CD14-positive monocyte (primary cell): ENCODE measurements around the gene HSPA1B. TPM values are rescaled to one million over a fixed set of nuclear protein-coding genes. Genes with fewer than 3 reads are reported as not detected.

ENCODE experiments used
- DNase-seq, 3 donors: peaks; one replicate each; pipeline ENCODE4 v3.0.0-alpha.2; 2011 to 2022
- H2AFZ ChIP-seq: 2 replicates; pipeline ENCODE4 v1.6.0; 2012; ENCODE audit warnings: mild to moderate bottlenecking, low read depth, low read length, inconsistent platforms; ENCODE audit not compliant: insufficient read depth, poor library complexity, severe bottlenecking
- H3K27ac ChIP-seq, 2 donors: 1 replicate in 1 of 2; 2 replicates in 1 of 2; pipeline ENCODE4 v1.5.1; 2012 to 2013; ENCODE audit warnings: low read length in 2 of 2, control low read depth in 1 of 2, inconsistent platforms in 1 of 2, low read depth in 1 of 2, mild to moderate bottlenecking in 1 of 2
- H3K27me3 ChIP-seq, 2 donors: one replicate each; pipeline versions ENCODE4 v1.6.0 to v1.6.1; 2011 to 2013; ENCODE audit warnings: low read length in 2 of 2; ENCODE audit not compliant: control insufficient read depth in 2 of 2, insufficient read depth in 2 of 2
- H3K36me3 ChIP-seq, 2 donors: replicated peaks in 1 of 2; 1 replicate in 1 of 2; 2 replicates in 1 of 2; pipeline versions ENCODE4 v1.5.1 to v1.6.1; 2012 to 2013; ENCODE audit warnings: low read length in 2 of 2, control low read depth in 1 of 2, inconsistent platforms in 1 of 2, mild to moderate bottlenecking in 1 of 2; ENCODE audit not compliant: insufficient read depth in 2 of 2, control insufficient read depth in 1 of 2
- H3K4me1 ChIP-seq, 2 donors: 1 replicate in 1 of 2; 2 replicates in 1 of 2; pipeline versions ENCODE4 v1.5.1 to v1.6.1; 2012 to 2013; ENCODE audit warnings: low read length in 2 of 2, control low read depth in 1 of 2, inconsistent platforms in 1 of 2, mild to moderate bottlenecking in 1 of 2, moderate library complexity in 1 of 2; ENCODE audit not compliant: insufficient read depth in 2 of 2, control insufficient read depth in 1 of 2
- H3K4me2 ChIP-seq: replicated peaks from 2 replicates; pipeline ENCODE3; 2012; ENCODE audit warnings: low read length, moderate library complexity, mild to moderate bottlenecking; ENCODE audit not compliant: poor library complexity, severe bottlenecking; ENCODE audit errors: extremely low read depth
- H3K4me3 ChIP-seq, 3 experiments: fragments of 200-600 bp in 1 of 3; sonication (generic) in 1 of 3; replicated peaks in 1 of 3; 1 replicate in 2 of 3; 2 replicates in 1 of 3; pipeline ENCODE4 v1.5.1; 2011 to 2013; ENCODE audit warnings: low read length in 3 of 3, mild to moderate bottlenecking in 3 of 3, control low read depth in 2 of 3, low read depth in 2 of 3, inconsistent platforms in 1 of 3, moderate library complexity in 1 of 3
- H3K79me2 ChIP-seq: 2 replicates; pipeline ENCODE4 v1.6.0; 2012; ENCODE audit warnings: mild to moderate bottlenecking, control low read depth, inconsistent platforms, low read length, moderate library complexity; ENCODE audit not compliant: insufficient read depth
- H3K9ac ChIP-seq: 2 replicates; pipeline ENCODE4 v1.6.0; 2017; ENCODE audit warnings: low read length, mild to moderate bottlenecking; ENCODE audit not compliant: insufficient read depth, poor library complexity, severe bottlenecking
- H3K9me3 ChIP-seq, 2 donors: replicated peaks in 1 of 2; 1 replicate in 1 of 2; 2 replicates in 1 of 2; pipeline versions ENCODE4 v1.5.1 to v1.6.1; 2012 to 2013; ENCODE audit warnings: low read length in 2 of 2, control low read depth in 1 of 2; ENCODE audit not compliant: control insufficient read depth in 1 of 2, insufficient read depth in 1 of 2
- H4K20me1 ChIP-seq: 2 replicates; pipeline ENCODE4 v1.6.0; 2012; ENCODE audit warnings: mild to moderate bottlenecking, low read length, control low read depth, moderate library complexity; ENCODE audit not compliant: insufficient read depth
- H3K27ac Mint-ChIP-seq, 7 donors: one replicate each; pipeline ENCODE4 v1.8.0; 2020; ENCODE audit warnings: mild to moderate bottlenecking in 7 of 7, mixed read lengths in 7 of 7, moderate library complexity in 6 of 7, inconsistent platforms in 2 of 7
- H3K27me3 Mint-ChIP-seq, 3 donors: one replicate each; pipeline ENCODE4 v1.8.0; 2021 to 2022; ENCODE audit warnings: low read depth in 3 of 3, mild to moderate bottlenecking in 3 of 3, mixed read lengths in 3 of 3, moderate library complexity in 3 of 3, inconsistent platforms in 1 of 3
- H3K36me3 Mint-ChIP-seq, 2 donors: one replicate each; pipeline ENCODE4 v1.8.0; 2020; ENCODE audit warnings: mixed read lengths in 2 of 2, inconsistent platforms in 1 of 2, mild to moderate bottlenecking in 1 of 2
- H3K4me1 Mint-ChIP-seq: one replicate; pipeline ENCODE4 v1.8.0; 2020; ENCODE audit warnings: mild to moderate bottlenecking, mixed read lengths
- H3K4me3 Mint-ChIP-seq, 2 donors: one replicate each; pipeline ENCODE4 v1.8.0; 2020; ENCODE audit warnings: mild to moderate bottlenecking in 2 of 2, mixed read lengths in 2 of 2, moderate library complexity in 1 of 2
- H3K9me3 Mint-ChIP-seq, 7 donors: one replicate each; pipeline ENCODE4 v1.8.0; 2020 to 2022; ENCODE audit warnings: mixed read lengths in 7 of 7, mild to moderate bottlenecking in 6 of 7, moderate library complexity in 6 of 7, inconsistent platforms in 2 of 7
- WGBS: methylation state at CpG from one replicate; pipeline ENCODE4 v1.1.5; 2013; ENCODE audit warnings: missing lambda C conversion rate; ENCODE audit not compliant: insufficient coverage; 5-methylcytosine and 5-hydroxymethylcytosine counted together
- intact Hi-C, 2 donors: fragments of 100-400 bp; cut with micrococcal nuclease; formaldehyde crosslinking; loops; one replicate each; pipeline versions ENCODE4 v1.15.0 to v1.15.1; 2023
- polyA plus RNA-seq, 3 donors: library from polyadenylated mRNA; depleted of rRNA in 1 of 3; unstranded in 2 of 3; stranded (reverse) in 1 of 3; fragments of 300-500 nt in 2 of 3; fragments of >200 nt in 1 of 3; fragmentation: Illumina TruSeq in 2 of 3; gene quantifications; 1 replicate in 2 of 3; 2 replicates in 1 of 3; pipeline ENCODE4 v1.2.3, GENCODE V29; 2012 to 2021
- TF ChIP-seq, protein P1 (sequence below): fragments of 200-600 bp; IDR thresholded peaks from one replicate; pipeline ENCODE4 v1.8.0; 2022; ENCODE audit warnings: antibody characterized with exemption, mild to moderate bottlenecking

HSPA1B gene
- polyA plus RNA-seq, 3 donors: 3.4 to 81.4 (median 4.8) TPM

- Mint-ChIP-seq H3K27ac (peak overlapping the region in 1 of 7 donors; percentile 27), H3K4me1 (no peaks in the 10 kb centered on the region), H3K36me3 (peaks cover 6 to 11% of the 10 kb centered on the region in 2 donors), H3K27me3 (peaks cover 5 to 10% (median 10%) of the 10 kb centered on the region in 3 donors), H3K9me3 (no peaks in the 10 kb centered on the region), H3K4me3 (no peak overlapping the region)
- 25% methylated on average over 2 of the region's 5 CpGs for WGBS
- intact Hi-C loops: no loop called here
- no peaks in the 10 kb centered on the region for H4K20me1 ChIP-seq
- no peak for DNase-seq
- peak overlapping the region; percentile 36 for H2AFZ ChIP-seq
- H3K27me3 ChIP-seq: no peaks in the 10 kb centered on the region
- H3K4me2 ChIP-seq: no peak overlapping the region
- H3K27ac ChIP-seq: no peak overlapping the region
- no peaks in the 10 kb centered on the region for H3K9me3 ChIP-seq
- no peaks in the 10 kb centered on the region for H3K79me2 ChIP-seq
- no peak overlapping the region for H3K9ac ChIP-seq
- no peak overlapping the region for H3K4me3 ChIP-seq
- H3K36me3 ChIP-seq: peaks cover 5 to 7% of the 10 kb centered on the region in 2 donors
- TF ChIP-seq, protein P1, sequence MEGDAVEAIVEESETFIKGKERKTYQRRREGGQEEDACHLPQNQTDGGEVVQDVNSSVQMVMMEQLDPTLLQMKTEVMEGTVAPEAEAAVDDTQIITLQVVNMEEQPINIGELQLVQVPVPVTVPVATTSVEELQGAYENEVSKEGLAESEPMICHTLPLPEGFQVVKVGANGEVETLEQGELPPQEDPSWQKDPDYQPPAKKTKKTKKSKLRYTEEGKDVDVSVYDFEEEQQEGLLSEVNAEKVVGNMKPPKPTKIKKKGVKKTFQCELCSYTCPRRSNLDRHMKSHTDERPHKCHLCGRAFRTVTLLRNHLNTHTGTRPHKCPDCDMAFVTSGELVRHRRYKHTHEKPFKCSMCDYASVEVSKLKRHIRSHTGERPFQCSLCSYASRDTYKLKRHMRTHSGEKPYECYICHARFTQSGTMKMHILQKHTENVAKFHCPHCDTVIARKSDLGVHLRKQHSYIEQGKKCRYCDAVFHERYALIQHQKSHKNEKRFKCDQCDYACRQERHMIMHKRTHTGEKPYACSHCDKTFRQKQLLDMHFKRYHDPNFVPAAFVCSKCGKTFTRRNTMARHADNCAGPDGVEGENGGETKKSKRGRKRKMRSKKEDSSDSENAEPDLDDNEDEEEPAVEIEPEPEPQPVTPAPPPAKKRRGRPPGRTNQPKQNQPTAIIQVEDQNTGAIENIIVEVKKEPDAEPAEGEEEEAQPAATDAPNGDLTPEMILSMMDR: no peak
- no peaks in the 10 kb centered on the region for H3K4me1 ChIP-seq
Observed at GRCh38 chr6:31874836-31875572, 47.5 kb downstream of the HSPA1B start.

GRCh38 chr6:31875877-31876276 lies 48.3 kb downstream of the HSPA1B start:
- Histone ChIP-seq H3K4me2 (no peak overlapping the region), H3K36me3 (peaks cover 13 to 16% of the 10 kb centered on the region in 2 donors), H3K9ac (no peak overlapping the region), H2AFZ (no peak overlapping the region), H3K27ac (no peak overlapping the region), H4K20me1 (no peaks in the 10 kb centered on the region), H3K9me3 (no peaks in the 10 kb centered on the region), H3K27me3 (no peaks in the 10 kb centered on the region), H3K79me2 (no peaks in the 10 kb centered on the region), H3K4me3 (no peak overlapping the region), H3K4me1 (no peaks in the 10 kb centered on the region)
- intact Hi-C loops: no loop called here
- Mint-ChIP-seq H3K4me3 (no peak overlapping the region), H3K27ac (peak overlapping the region in 2 of 7 donors; percentile 26 to 69), H3K36me3 (peaks cover 14 to 20% of the 10 kb centered on the region in 2 donors), H3K4me1 (no peaks in the 10 kb centered on the region), H3K9me3 (no peaks in the 10 kb centered on the region), H3K27me3 (peaks cover 5 to 10% (median 8%) of the 10 kb centered on the region in 3 donors)
- no peak for DNase-seq
- TF ChIP-seq, protein P1: no peak
- 54% methylated on average over 3 of the region's 5 CpGs for WGBS
